CD14-positive monocyte (primary cell): ENCODE data around the gene NDE1. TPM values are rescaled to one million over a fixed set of nuclear protein-coding genes. Genes with fewer than 3 reads are reported as not detected.

ENCODE experiments used
- DNase-seq, 3 donors: peaks; one replicate each; pipeline ENCODE4 v3.0.0-alpha.2; 2011 to 2022
- H2AFZ ChIP-seq: 2 replicates; pipeline ENCODE4 v1.6.0; 2012; ENCODE audit warnings: mild to moderate bottlenecking, low read depth, low read length, inconsistent platforms; ENCODE audit not compliant: insufficient read depth, poor library complexity, severe bottlenecking
- H3K27ac ChIP-seq, 2 donors: 1 replicate in 1 of 2; 2 replicates in 1 of 2; pipeline ENCODE4 v1.5.1; 2012 to 2013; ENCODE audit warnings: low read length in 2 of 2, control low read depth in 1 of 2, inconsistent platforms in 1 of 2, low read depth in 1 of 2, mild to moderate bottlenecking in 1 of 2
- H3K27me3 ChIP-seq, 2 donors: one replicate each; pipeline versions ENCODE4 v1.6.0 to v1.6.1; 2011 to 2013; ENCODE audit warnings: low read length in 2 of 2; ENCODE audit not compliant: control insufficient read depth in 2 of 2, insufficient read depth in 2 of 2
- H3K36me3 ChIP-seq, 2 donors: replicated peaks in 1 of 2; 1 replicate in 1 of 2; 2 replicates in 1 of 2; pipeline versions ENCODE4 v1.5.1 to v1.6.1; 2012 to 2013; ENCODE audit warnings: low read length in 2 of 2, control low read depth in 1 of 2, inconsistent platforms in 1 of 2, mild to moderate bottlenecking in 1 of 2; ENCODE audit not compliant: insufficient read depth in 2 of 2, control insufficient read depth in 1 of 2
- H3K4me1 ChIP-seq, 2 donors: 1 replicate in 1 of 2; 2 replicates in 1 of 2; pipeline versions ENCODE4 v1.5.1 to v1.6.1; 2012 to 2013; ENCODE audit warnings: low read length in 2 of 2, control low read depth in 1 of 2, inconsistent platforms in 1 of 2, mild to moderate bottlenecking in 1 of 2, moderate library complexity in 1 of 2; ENCODE audit not compliant: insufficient read depth in 2 of 2, control insufficient read depth in 1 of 2
- H3K4me2 ChIP-seq: replicated peaks from 2 replicates; pipeline ENCODE3; 2012; ENCODE audit warnings: low read length, moderate library complexity, mild to moderate bottlenecking; ENCODE audit not compliant: poor library complexity, severe bottlenecking; ENCODE audit errors: extremely low read depth
- H3K4me3 ChIP-seq, 3 experiments: fragments of 200-600 bp in 1 of 3; sonication (generic) in 1 of 3; replicated peaks in 1 of 3; 1 replicate in 2 of 3; 2 replicates in 1 of 3; pipeline ENCODE4 v1.5.1; 2011 to 2013; ENCODE audit warnings: low read length in 3 of 3, mild to moderate bottlenecking in 3 of 3, control low read depth in 2 of 3, low read depth in 2 of 3, inconsistent platforms in 1 of 3, moderate library complexity in 1 of 3
- H3K79me2 ChIP-seq: 2 replicates; pipeline ENCODE4 v1.6.0; 2012; ENCODE audit warnings: mild to moderate bottlenecking, control low read depth, inconsistent platforms, low read length, moderate library complexity; ENCODE audit not compliant: insufficient read depth
- H3K9ac ChIP-seq: 2 replicates; pipeline ENCODE4 v1.6.0; 2017; ENCODE audit warnings: low read length, mild to moderate bottlenecking; ENCODE audit not compliant: insufficient read depth, poor library complexity, severe bottlenecking
- H3K9me3 ChIP-seq, 2 donors: replicated peaks in 1 of 2; 1 replicate in 1 of 2; 2 replicates in 1 of 2; pipeline versions ENCODE4 v1.5.1 to v1.6.1; 2012 to 2013; ENCODE audit warnings: low read length in 2 of 2, control low read depth in 1 of 2; ENCODE audit not compliant: control insufficient read depth in 1 of 2, insufficient read depth in 1 of 2
- H4K20me1 ChIP-seq: 2 replicates; pipeline ENCODE4 v1.6.0; 2012; ENCODE audit warnings: mild to moderate bottlenecking, low read length, control low read depth, moderate library complexity; ENCODE audit not compliant: insufficient read depth
- H3K27ac Mint-ChIP-seq, 7 donors: one replicate each; pipeline ENCODE4 v1.8.0; 2020; ENCODE audit warnings: mild to moderate bottlenecking in 7 of 7, mixed read lengths in 7 of 7, moderate library complexity in 6 of 7, inconsistent platforms in 2 of 7
- H3K27me3 Mint-ChIP-seq, 3 donors: one replicate each; pipeline ENCODE4 v1.8.0; 2021 to 2022; ENCODE audit warnings: low read depth in 3 of 3, mild to moderate bottlenecking in 3 of 3, mixed read lengths in 3 of 3, moderate library complexity in 3 of 3, inconsistent platforms in 1 of 3
- H3K36me3 Mint-ChIP-seq, 2 donors: one replicate each; pipeline ENCODE4 v1.8.0; 2020; ENCODE audit warnings: mixed read lengths in 2 of 2, inconsistent platforms in 1 of 2, mild to moderate bottlenecking in 1 of 2
- H3K4me1 Mint-ChIP-seq: one replicate; pipeline ENCODE4 v1.8.0; 2020; ENCODE audit warnings: mild to moderate bottlenecking, mixed read lengths
- H3K4me3 Mint-ChIP-seq, 2 donors: one replicate each; pipeline ENCODE4 v1.8.0; 2020; ENCODE audit warnings: mild to moderate bottlenecking in 2 of 2, mixed read lengths in 2 of 2, moderate library complexity in 1 of 2
- H3K9me3 Mint-ChIP-seq, 7 donors: one replicate each; pipeline ENCODE4 v1.8.0; 2020 to 2022; ENCODE audit warnings: mixed read lengths in 7 of 7, mild to moderate bottlenecking in 6 of 7, moderate library complexity in 6 of 7, inconsistent platforms in 2 of 7
- WGBS: methylation state at CpG from one replicate; pipeline ENCODE4 v1.1.5; 2013; ENCODE audit warnings: missing lambda C conversion rate; ENCODE audit not compliant: insufficient coverage; 5-methylcytosine and 5-hydroxymethylcytosine counted together
- intact Hi-C, 2 donors: fragments of 100-400 bp; cut with micrococcal nuclease; formaldehyde crosslinking; loops; one replicate each; pipeline versions ENCODE4 v1.15.0 to v1.15.1; 2023
- polyA plus RNA-seq, 3 donors: library from polyadenylated mRNA; depleted of rRNA in 1 of 3; unstranded in 2 of 3; stranded (reverse) in 1 of 3; fragments of 300-500 nt in 2 of 3; fragments of >200 nt in 1 of 3; fragmentation: Illumina TruSeq in 2 of 3; gene quantifications; 1 replicate in 2 of 3; 2 replicates in 1 of 3; pipeline ENCODE4 v1.2.3, GENCODE V29; 2012 to 2021
- TF ChIP-seq, protein P1 (sequence below): fragments of 200-600 bp; IDR thresholded peaks from one replicate; pipeline ENCODE4 v1.8.0; 2022; ENCODE audit warnings: antibody characterized with exemption, mild to moderate bottlenecking

NDE1 gene
- polyA plus RNA-seq, 3 donors, result 26.0 to 47.8 (median 28.0) TPM

- TF ChIP-seq, protein P1, sequence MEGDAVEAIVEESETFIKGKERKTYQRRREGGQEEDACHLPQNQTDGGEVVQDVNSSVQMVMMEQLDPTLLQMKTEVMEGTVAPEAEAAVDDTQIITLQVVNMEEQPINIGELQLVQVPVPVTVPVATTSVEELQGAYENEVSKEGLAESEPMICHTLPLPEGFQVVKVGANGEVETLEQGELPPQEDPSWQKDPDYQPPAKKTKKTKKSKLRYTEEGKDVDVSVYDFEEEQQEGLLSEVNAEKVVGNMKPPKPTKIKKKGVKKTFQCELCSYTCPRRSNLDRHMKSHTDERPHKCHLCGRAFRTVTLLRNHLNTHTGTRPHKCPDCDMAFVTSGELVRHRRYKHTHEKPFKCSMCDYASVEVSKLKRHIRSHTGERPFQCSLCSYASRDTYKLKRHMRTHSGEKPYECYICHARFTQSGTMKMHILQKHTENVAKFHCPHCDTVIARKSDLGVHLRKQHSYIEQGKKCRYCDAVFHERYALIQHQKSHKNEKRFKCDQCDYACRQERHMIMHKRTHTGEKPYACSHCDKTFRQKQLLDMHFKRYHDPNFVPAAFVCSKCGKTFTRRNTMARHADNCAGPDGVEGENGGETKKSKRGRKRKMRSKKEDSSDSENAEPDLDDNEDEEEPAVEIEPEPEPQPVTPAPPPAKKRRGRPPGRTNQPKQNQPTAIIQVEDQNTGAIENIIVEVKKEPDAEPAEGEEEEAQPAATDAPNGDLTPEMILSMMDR, result no peak
Measured at GRCh38 chr16:15773968-15774367, 123.9 kb downstream of the NDE1 start.

GRCh38 chr16:15775209-15775608 is 125.2 kb downstream of the NDE1 start:
- H3K9me3 Mint-ChIP-seq, result no peaks in the 10 kb centered on the region
- no peak for DNase-seq
- Histone ChIP-seq H3K36me3 (no peaks in the 10 kb centered on the region), H2AFZ (no peak overlapping the region), H3K4me1 (no peaks in the 10 kb centered on the region), H3K79me2 (no peaks in the 10 kb centered on the region), H3K9ac (no peak overlapping the region), H3K4me2 (no peak overlapping the region), H3K4me3 (no peak overlapping the region), H4K20me1 (no peaks in the 10 kb centered on the region), H3K27ac (no peak overlapping the region), H3K9me3 (no peaks in the 10 kb centered on the region), H3K27me3 (peaks cover 0 to 2% of the 10 kb centered on the region in 2 donors)
- no peak overlapping the region for H3K4me3 Mint-ChIP-seq
- no peaks in the 10 kb centered on the region for H3K4me1 Mint-ChIP-seq
- no peak overlapping the region for H3K27ac Mint-ChIP-seq
- TF ChIP-seq, protein P1, result no peak
- peaks cover 2 to 6% (median 4%) of the 10 kb centered on the region in 3 donors for H3K27me3 Mint-ChIP-seq
- H3K36me3 Mint-ChIP-seq, result no peaks in the 10 kb centered on the region
- intact Hi-C loops, result no loop called here

More at GRCh38 chr16:15773968-15774367, 123.9 kb downstream of the NDE1 start:
- Histone ChIP-seq H3K4me1 (no peaks in the 10 kb centered on the region), H3K36me3 (no peaks in the 10 kb centered on the region), H3K4me2 (no peak overlapping the region), H3K9ac (no peak overlapping the region), H3K27me3 (peaks cover 0 to 2% of the 10 kb centered on the region in 2 donors), H3K27ac (no peak overlapping the region), H3K4me3 (no peak overlapping the region), H2AFZ (no peak overlapping the region), H3K79me2 (no peaks in the 10 kb centered on the region), H4K20me1 (no peaks in the 10 kb centered on the region), H3K9me3 (peaks cover 0 to under 1% of the 10 kb centered on the region in 2 donors)
- Mint-ChIP-seq H3K4me3 (no peak overlapping the region), H3K4me1 (no peaks in the 10 kb centered on the region), H3K27ac (no peak overlapping the region), H3K36me3 (no peaks in the 10 kb centered on the region), H3K9me3 (peaks cover 0 to 3% (median 0%) of the 10 kb centered on the region in 7 donors), H3K27me3 (peaks cover under 1 to 6% (median 2%) of the 10 kb centered on the region in 3 donors)
- no peak for DNase-seq
- 97% methylated on average over 3 of the region's 6 CpGs for WGBS
- intact Hi-C loops, result no loop called here
